ENCODE data around the gene MARCKS.

Gene MARCKS

DNA sequence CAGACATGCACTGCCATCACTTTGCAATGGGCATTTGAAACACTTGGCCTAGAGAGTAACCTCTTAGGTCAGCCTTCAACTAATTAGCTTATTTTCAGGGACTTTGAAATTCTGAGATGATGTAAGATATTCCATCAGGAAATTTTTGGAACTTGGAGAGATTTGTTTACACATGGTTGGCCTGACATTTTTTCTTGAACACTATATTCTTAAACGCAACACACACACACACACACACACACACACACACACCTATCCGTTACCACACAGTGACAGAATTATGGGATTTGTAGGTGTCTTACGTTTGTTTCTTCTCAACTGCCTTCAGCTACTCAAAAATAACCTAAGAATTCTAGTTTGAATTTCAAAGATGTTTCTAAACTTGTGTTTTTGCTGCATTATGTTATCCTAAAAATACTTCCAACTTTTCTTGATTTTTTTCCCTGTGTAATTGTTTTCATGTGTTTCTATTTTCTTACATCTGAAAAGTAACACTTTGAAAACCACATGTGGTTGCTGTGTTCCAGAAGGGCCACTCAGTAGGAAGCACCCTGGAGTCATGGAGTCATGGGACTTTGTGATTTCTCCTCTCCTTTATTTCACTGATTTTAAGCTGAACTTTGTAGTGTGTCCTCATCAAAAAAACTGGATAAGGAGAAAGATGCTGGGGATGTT lies 31.9 kb downstream of the MARCKS start:
- TF ChIP-seq, protein P1, sequence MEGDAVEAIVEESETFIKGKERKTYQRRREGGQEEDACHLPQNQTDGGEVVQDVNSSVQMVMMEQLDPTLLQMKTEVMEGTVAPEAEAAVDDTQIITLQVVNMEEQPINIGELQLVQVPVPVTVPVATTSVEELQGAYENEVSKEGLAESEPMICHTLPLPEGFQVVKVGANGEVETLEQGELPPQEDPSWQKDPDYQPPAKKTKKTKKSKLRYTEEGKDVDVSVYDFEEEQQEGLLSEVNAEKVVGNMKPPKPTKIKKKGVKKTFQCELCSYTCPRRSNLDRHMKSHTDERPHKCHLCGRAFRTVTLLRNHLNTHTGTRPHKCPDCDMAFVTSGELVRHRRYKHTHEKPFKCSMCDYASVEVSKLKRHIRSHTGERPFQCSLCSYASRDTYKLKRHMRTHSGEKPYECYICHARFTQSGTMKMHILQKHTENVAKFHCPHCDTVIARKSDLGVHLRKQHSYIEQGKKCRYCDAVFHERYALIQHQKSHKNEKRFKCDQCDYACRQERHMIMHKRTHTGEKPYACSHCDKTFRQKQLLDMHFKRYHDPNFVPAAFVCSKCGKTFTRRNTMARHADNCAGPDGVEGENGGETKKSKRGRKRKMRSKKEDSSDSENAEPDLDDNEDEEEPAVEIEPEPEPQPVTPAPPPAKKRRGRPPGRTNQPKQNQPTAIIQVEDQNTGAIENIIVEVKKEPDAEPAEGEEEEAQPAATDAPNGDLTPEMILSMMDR (conservative IDR thresholded peaks at IDR 0.05; ENCODE audit: control insufficient read depth, insufficient read depth, low read depth, low read length): no peak
- no peak for DNase-seq (ENCODE audit: low read depth)
- no peak overlapping the region for H3K4me3 ChIP-seq (ENCODE audit: control insufficient read depth, low read depth, low read length)

DNA sequence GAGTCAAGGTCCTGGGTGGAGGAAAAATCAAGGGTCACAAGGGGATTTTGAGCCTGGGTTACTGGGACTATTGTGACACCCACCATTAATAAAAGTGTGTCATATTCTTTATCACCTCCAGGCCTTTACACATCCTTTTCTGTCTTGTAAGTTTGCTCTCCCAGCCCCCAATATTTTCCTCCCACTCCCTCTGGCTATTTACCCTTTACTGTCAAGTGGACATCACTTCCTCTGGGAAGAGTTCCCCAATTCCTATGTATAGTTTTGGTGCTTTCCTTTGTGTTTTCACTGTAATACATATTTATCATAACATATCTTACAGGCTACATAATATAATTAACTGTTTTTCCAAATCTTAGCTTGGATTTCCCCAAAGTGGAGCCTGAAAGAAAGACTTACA lies 36.3 kb downstream of the MARCKS start:
- DNase-seq (ENCODE audit: low read depth): no peak
- no peak overlapping the region for H3K4me3 ChIP-seq (ENCODE audit: control insufficient read depth, low read depth, low read length)
- TF ChIP-seq, protein P1 (conservative IDR thresholded peaks at IDR 0.05; ENCODE audit: control insufficient read depth, insufficient read depth, low read depth, low read length): no peak

DNA sequence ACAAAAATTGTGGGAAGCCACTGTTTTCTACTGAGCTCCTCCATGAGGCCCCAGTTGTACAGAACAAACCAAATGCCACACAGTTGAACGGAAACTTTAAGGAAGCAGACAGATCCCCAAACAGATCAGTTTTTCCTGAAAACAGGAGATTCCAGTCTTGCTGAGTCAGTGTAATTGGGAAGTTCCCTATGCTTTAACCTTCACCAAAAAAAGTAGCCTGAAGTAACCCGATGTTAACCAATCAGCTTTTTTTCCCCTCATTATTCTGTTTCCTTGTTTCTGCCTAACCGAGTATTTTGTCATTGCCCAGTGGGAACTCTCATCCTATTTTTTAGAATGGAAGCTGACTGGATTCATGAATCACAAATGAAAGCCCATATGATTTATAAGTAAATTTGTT lies 36.7 kb downstream of the MARCKS start:
- no peak overlapping the region for H3K4me3 ChIP-seq (ENCODE audit: control insufficient read depth, low read depth, low read length)
- peak; percentile 64 for DNase-seq (ENCODE audit: low read depth)
- TF ChIP-seq, protein P1 (conservative IDR thresholded peaks at IDR 0.05; ENCODE audit: control insufficient read depth, insufficient read depth, low read depth, low read length): no peak

DNA sequence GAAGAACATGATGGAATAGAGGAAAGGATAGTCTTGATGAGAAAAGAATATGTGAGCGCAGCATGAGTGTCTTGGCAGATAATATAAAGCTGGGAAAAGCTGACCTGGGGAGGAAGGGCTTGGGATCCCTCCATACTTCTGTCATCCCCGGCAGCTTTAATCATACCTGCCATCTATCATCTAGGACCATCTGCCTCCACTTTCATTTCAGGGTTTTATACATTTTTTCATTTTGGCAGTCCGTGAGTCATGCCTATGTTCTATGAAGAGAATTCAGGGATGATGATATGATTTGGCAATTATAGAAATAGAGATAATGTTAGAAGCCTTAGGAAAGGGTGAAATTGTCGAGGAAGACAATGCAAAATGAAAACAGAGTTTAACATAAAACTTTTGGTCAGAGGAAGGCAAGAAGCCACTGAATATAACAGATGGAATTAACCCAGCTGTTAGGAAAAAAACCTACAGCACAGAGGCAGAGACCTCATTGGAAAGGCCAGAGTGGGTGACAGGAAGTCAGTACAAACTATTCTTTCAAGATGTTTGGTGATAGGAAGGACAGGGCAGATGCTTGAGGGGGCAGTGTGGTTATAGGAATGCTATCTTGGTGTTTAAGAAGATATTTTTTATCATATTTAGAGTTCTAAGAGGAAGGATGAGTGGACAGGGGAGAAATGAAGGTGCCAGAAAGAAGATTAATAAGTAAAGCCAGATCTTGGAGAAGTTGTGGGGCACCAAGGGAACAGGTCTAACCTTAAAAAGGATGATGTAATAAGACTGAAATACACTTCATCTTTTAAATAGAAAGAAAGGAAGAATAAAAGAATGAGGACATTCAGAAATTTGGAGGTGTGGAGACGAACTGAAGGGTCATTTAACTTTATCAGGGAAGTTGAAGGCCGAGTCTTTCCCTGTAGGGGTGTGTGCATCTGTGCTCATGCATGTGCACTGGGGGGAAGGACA lies 37.8 kb downstream of the MARCKS start:
- TF ChIP-seq, protein P1 (conservative IDR thresholded peaks at IDR 0.05; ENCODE audit: control insufficient read depth, insufficient read depth, low read depth, low read length): no peak
- DNase-seq (ENCODE audit: low read depth): peak; percentile 46
- no peak overlapping the region for H3K4me3 ChIP-seq (ENCODE audit: control insufficient read depth, low read depth, low read length)

DNA sequence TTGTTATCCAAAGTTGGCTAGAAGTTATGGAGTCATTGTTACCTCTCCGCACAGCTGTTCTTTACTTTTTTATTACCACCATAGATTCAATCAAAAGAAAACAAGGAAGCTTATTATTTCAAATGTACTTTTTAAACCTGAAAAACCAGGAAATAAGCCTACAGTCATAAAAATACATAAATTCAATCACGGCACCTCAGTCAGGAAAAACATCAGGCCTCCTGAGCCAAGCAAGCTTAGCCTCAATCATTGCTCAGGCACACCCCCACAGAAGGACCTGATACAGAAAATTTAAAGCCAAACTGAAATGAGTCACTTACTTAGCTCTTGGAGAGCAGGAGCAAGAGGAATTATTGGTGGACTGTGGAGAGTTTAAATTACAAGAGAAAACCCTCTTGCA lies 44.3 kb downstream of the MARCKS start:
- peak; percentile 57 for DNase-seq (ENCODE audit: low read depth)
- no peak overlapping the region for H3K4me3 ChIP-seq (ENCODE audit: control insufficient read depth, low read depth, low read length)
- TF ChIP-seq, protein P1 (conservative IDR thresholded peaks at IDR 0.05; ENCODE audit: control insufficient read depth, insufficient read depth, low read depth, low read length): no peak

DNA sequence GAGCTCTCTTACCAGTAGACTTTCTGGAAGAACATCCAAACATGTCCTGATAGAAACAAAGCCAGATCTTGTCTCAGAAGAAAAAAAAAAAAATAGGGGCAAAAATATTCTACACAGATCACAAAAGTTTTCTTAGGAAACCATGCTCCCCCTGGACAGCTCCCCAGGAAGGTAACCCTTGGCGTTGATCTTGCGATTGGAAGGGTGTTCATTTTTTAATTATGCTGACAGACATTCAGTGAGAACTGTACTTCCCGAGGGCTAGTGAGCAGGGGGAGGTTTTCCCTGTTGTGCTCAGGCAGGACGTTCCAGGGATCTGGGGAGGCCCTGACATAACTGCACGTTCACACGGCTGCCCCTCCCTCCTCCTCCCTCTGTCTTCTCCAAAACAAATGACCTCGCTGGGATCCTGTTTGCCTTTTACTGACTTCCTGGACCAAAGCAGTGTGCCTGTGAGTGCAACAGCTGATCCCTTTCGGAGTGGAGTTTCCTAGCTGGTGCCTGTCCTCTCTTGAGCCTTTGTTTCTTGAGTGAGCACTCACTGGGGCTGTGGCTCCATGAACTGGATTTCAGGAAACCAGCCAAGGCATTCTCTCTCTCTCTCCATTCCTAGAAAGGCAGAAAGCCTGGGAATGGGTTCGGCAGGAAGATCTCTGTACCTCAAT lies 46.7 kb downstream of the MARCKS start:
- TF ChIP-seq, protein P1 (conservative IDR thresholded peaks at IDR 0.05; ENCODE audit: control insufficient read depth, insufficient read depth, low read depth, low read length): no peak
- peak; percentile 20 for DNase-seq (ENCODE audit: low read depth)
- no peak overlapping the region for H3K4me3 ChIP-seq (ENCODE audit: control insufficient read depth, low read depth, low read length)

All from fibroblast of mammary gland (primary cell).